T-cell (primary cell): ENCODE data around the gene AP1AR. TPM values are rescaled to one million over a fixed set of nuclear protein-coding genes. Genes with fewer than 3 reads are reported as not detected.

Source experiments
- ATAC-seq, 4 experiments: fragments of 200-7000 bp in 3 of 4; fragments of 150-1000 bp in 1 of 4; cut with Tn5 transposase; replicated peaks in 1 of 4; 1 replicate in 3 of 4; 2 replicates in 1 of 4; pipeline ENCODE4 v1.10.0; 2021; ENCODE audit warnings: moderate library complexity in 3 of 4, mild to moderate bottlenecking in 2 of 4, moderate number of reproducible peaks in 1 of 4
- CTCF ChIA-PET, 2 donors: fragments of 300-600 bp; sonication (Branson Sonifier 250); formaldehyde crosslinking; loops; one replicate each; lab custom pipeline; 2022; ENCODE audit warnings: antibody characterized with exemption in 2 of 2; lab: Charles Lee
- POLR2A ChIA-PET, 2 donors: fragments of 300-600 bp; sonication (Branson Sonifier 250); formaldehyde crosslinking; loops; one replicate each; lab custom pipeline; 2022; ENCODE audit warnings: antibody characterized with exemption in 2 of 2; lab: Charles Lee
- DNase-seq, 35 experiments: peaks; one replicate each; pipeline versions ENCODE4 v3.0.0 to v3.0.0-alpha.2; 2013 to 2023
- H3K27ac ChIP-seq: one replicate; pipeline ENCODE4 v1.5.1; 2013; ENCODE audit warnings: low read length
- H3K27me3 ChIP-seq, 2 experiments: replicated peaks in 1 of 2; 1 replicate in 1 of 2; 2 replicates in 1 of 2; pipeline versions ENCODE4 v1.6.1 to v1.7.0; 2013; ENCODE audit warnings: low read length in 1 of 2, mixed read lengths in 1 of 2; ENCODE audit not compliant: control insufficient read depth in 2 of 2, insufficient read depth in 2 of 2; ENCODE audit errors: extremely low read depth in 1 of 2
- H3K36me3 ChIP-seq, 2 donors: 1 replicate in 1 of 2; 2 replicates in 1 of 2; pipeline versions ENCODE4 v1.6.1 to v1.7.0; 2013; ENCODE audit warnings: low read length in 1 of 2; ENCODE audit not compliant: control insufficient read depth in 2 of 2, insufficient read depth in 1 of 2; ENCODE audit errors: extremely low read depth in 1 of 2
- H3K4me1 ChIP-seq, 2 experiments: 1 replicate in 1 of 2; 2 replicates in 1 of 2; pipeline versions ENCODE4 v1.6.1 to v1.7.0; 2013; ENCODE audit warnings: low read length in 2 of 2, mixed read lengths in 1 of 2; ENCODE audit not compliant: insufficient read depth in 2 of 2, control insufficient read depth in 1 of 2; ENCODE audit errors: extremely low read depth in 1 of 2
- H3K4me3 ChIP-seq, 2 donors: 1 replicate in 1 of 2; 2 replicates in 1 of 2; pipeline versions ENCODE4 v1.5.1 to v1.7.0; 2013; ENCODE audit warnings: mild to moderate bottlenecking in 2 of 2, low read length in 1 of 2, moderate library complexity in 1 of 2; ENCODE audit not compliant: control insufficient read depth in 1 of 2; ENCODE audit errors: extremely low read depth in 1 of 2
- H3K9me3 ChIP-seq: 2 replicates; pipeline ENCODE4 v1.7.0; 2013
- H3K27ac Mint-ChIP-seq, 2 donors: one replicate each; pipeline ENCODE4 v1.8.0; 2020 to 2021; ENCODE audit warnings: mild to moderate bottlenecking in 2 of 2, mixed read lengths in 2 of 2
- H3K27me3 Mint-ChIP-seq, 2 donors: one replicate each; pipeline ENCODE4 v1.8.0; 2021 to 2022; ENCODE audit warnings: mixed read lengths in 2 of 2
- H3K36me3 Mint-ChIP-seq: one replicate; pipeline ENCODE4 v1.8.0; 2021; ENCODE audit warnings: mixed read lengths
- H3K4me1 Mint-ChIP-seq, 3 donors: one replicate each; pipeline ENCODE4 v1.8.0; 2020 to 2022; ENCODE audit warnings: mixed read lengths in 3 of 3, mild to moderate bottlenecking in 1 of 3
- H3K4me3 Mint-ChIP-seq, 3 donors: one replicate each; pipeline ENCODE4 v1.8.0; 2020 to 2022; ENCODE audit warnings: mild to moderate bottlenecking in 3 of 3, mixed read lengths in 3 of 3, moderate library complexity in 3 of 3
- H3K9me3 Mint-ChIP-seq, 3 donors: one replicate each; pipeline ENCODE4 v1.8.0; 2020 to 2022; ENCODE audit warnings: mixed read lengths in 3 of 3
- WGBS: methylation state at CpG from one replicate; pipeline ENCODE4 v1.1.5; 2013; ENCODE audit warnings: missing lambda C conversion rate; ENCODE audit not compliant: insufficient coverage; 5-methylcytosine and 5-hydroxymethylcytosine counted together
- total RNA-seq, 35 experiments: library from RNA in 6 of 35; stranded (reverse) in 6 of 35; fragments of 120-200 nt in 1 of 35; gene quantifications; one replicate each; pipeline versions ENCODE4 v1.2.1 to v1.2.4 and lab custom pipeline; 2013 to 2026

AP1AR gene, protein sequence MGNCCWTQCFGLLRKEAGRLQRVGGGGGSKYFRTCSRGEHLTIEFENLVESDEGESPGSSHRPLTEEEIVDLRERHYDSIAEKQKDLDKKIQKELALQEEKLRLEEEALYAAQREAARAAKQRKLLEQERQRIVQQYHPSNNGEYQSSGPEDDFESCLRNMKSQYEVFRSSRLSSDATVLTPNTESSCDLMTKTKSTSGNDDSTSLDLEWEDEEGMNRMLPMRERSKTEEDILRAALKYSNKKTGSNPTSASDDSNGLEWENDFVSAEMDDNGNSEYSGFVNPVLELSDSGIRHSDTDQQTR
- total RNA-seq (10 to 100 TPM; 13.9 to 21.4 (median 20.3) TPM), total RNA-seq (lab: John Stamatoyannopoulos, UW) (10.9 to 52.1 (median 24.8) reads per million in 29 experiments)
- 19.5 TPM for total RNA-seq (2013)

DNA sequence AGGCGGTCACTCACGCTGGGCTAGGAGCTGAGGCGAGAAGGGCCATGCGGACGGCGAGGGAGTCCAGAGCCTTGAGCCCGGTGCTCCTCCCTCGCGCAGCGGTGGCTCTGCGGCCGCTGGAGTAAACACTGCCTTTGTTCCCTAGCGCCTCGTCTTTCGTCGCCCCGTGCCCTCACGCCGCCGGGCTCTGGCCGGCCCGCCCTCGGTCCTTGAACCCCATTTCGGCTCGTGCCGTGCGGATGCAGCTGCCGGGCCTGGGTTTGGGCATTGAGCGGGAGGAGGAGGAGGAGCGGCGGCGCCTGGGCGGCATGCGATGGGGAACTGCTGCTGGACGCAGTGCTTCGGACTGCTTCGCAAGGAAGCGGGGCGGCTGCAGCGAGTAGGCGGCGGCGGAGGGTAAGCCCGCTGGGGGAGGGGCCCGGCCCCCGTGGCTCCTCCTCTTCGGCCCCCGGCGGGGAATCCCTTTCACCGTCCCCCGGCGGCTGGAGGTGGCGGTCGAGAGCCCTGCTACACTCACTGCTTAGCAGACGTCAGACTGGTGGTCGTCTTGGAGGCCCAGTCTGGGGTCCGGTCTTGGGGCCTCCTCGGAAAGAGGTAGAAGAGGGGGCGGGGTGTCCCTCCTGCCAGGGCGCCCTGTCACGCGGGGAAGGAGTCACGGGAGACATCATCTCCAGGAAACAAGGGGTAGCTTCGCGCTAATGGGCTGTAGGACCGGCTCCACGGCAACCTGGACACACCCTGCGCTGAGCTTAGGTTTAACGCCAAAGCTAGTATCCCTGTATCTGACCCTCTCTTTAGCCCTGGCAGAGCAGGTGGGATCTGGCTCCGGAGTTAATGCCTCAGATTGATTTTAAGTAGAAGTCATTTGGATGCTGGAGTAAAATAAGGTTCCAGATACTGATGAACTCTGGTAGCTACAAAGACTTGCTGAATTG lies at the start of gene AP1AR:
AP1AR (plus strand) TSS at position 9 of the 935 bp plus-strand sequence; CDS start at position 314, 305 bp downstream.
- ChIA-PET POLR2A (interaction anchor here (0.6 to 1.6 kb wide), 6 partner anchors 13 to 55 kb away, joined by 3 to 11 read pairs (median 4); partner anchors contain the start of gene TIFA (in 1 of the 2)), CTCF (interaction anchor here (0.6 to 1.4 kb wide), 11 partner anchors 15 to 290 kb away, joined by 3 to 10 read pairs (median 3); partner anchors contain the start of genes ALPK1 (in 1 of the 2) and TIFA (in 1 of the 2))
- ATAC-seq (peak; percentile 63 to 72 (median 68)), DNase-seq (peak; percentile 44 to 86 (median 66))
- WGBS: under 1% methylated on average over 68 of the region's 70 CpGs
- peak within 1 kb of the TSS; percentile 99 for H3K27ac Mint-ChIP-seq
- Histone ChIP-seq H3K27ac (peak within 1 kb of the TSS; percentile 93), H3K4me3 (peak within 1 kb of the TSS; percentile 83 to 84), H3K36me3 (no peaks in the 10 kb centered on the region), H3K9me3 (no peaks in the 10 kb centered on the region), H3K27me3 (peaks cover 0 to 3% of the 10 kb centered on the region in 2 experiments), H3K4me1 (peaks cover 8 to 21% of the 10 kb centered on the region in 2 experiments)
- peaks cover 42% of the 10 kb centered on the region in 3 donors for H3K4me1 Mint-ChIP-seq
- no peaks in the 10 kb centered on the region for H3K9me3 Mint-ChIP-seq
- H3K4me3 Mint-ChIP-seq: peak within 1 kb of the TSS; percentile 86 to 94 (median 89)
- no peaks in the 10 kb centered on the region for H3K36me3 Mint-ChIP-seq
- peaks cover 0 to 1% of the 10 kb centered on the region in 2 donors for H3K27me3 Mint-ChIP-seq

DNA sequence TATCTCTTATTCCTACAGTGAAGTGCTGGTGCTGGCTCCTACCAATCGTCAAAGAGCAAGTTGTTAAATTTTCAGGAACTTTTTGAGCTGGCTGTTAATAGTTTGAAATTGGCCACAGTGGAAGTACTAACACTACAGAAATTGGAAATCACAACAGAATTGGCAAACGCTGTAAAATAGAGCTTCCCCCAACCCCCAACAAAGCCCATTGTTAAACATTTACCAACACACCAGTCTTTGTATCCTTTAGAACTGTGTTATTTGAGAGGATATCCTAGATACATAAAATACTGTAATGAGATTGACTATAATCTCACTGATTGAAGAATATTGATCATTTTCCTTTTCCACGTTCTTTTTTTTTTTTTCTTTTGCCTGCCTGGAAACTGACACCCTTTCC lies 49.0 kb upstream of the AP1AR start:
- ChIA-PET POLR2A (interaction anchor here in 1 of 2 donors (0.5 kb wide), 1 partner anchor 35 kb away, joined by 3 read pairs; no protein-coding TSS in a partner anchor), CTCF (interaction anchor here in 1 of 2 donors (1.3 kb wide), 1 partner anchor 82 kb away, joined by 5 read pairs; no protein-coding TSS in a partner anchor)
- Histone ChIP-seq H3K27me3 (no peaks in the 10 kb centered on the region), H3K4me1 (peaks cover 12 to 20% of the 10 kb centered on the region in 2 experiments), H3K36me3 (no peaks in the 10 kb centered on the region), H3K4me3 (no peak overlapping the region), H3K9me3 (no peaks in the 10 kb centered on the region), H3K27ac (no peak overlapping the region)
- no peak for ATAC-seq
- Mint-ChIP-seq H3K4me1 (peaks cover 31 to 44% (median 37%) of the 10 kb centered on the region in 3 donors), H3K9me3 (no peaks in the 10 kb centered on the region), H3K27ac (peak overlapping the region; percentile 23 to 65), H3K36me3 (peaks cover 12% of the 10 kb centered on the region), H3K4me3 (peak overlapping the region in 1 of 3 donors; percentile 22), H3K27me3 (no peaks in the 10 kb centered on the region)
- DNase-seq: no peak
- no CpG with 5 or more reads among the region's 3 CpGs for WGBS

DNA sequence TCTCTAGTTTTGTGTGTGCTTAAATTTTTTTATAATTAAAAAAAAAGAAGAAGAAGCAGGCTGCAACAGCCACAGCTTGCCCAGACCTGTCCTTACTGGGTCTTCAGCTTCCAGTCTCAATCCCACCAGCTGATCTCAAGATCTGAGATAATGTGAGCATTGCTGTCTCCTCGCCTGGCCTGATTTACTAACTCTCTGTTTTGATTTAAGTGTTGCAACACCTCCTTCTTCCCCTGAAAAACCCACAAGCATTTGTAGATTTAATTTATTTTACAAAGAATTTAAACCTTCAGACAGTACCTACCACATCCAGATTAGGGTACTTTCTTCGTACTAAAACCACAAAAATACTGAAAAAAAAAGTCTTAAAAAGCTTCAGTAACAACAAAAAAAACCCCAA lies 48.3 kb upstream of the AP1AR start:
- Histone ChIP-seq H3K4me3 (no peak overlapping the region), H3K36me3 (no peaks in the 10 kb centered on the region), H3K4me1 (peaks cover 12 to 19% of the 10 kb centered on the region in 2 experiments), H3K27me3 (no peaks in the 10 kb centered on the region), H3K9me3 (no peaks in the 10 kb centered on the region), H3K27ac (peak overlapping the region; percentile 12)
- no CpG with 5 or more reads among the region's 2 CpGs for WGBS
- Mint-ChIP-seq H3K27me3 (no peaks in the 10 kb centered on the region), H3K9me3 (no peaks in the 10 kb centered on the region), H3K36me3 (peaks cover 12% of the 10 kb centered on the region), H3K4me3 (peak overlapping the region in 1 of 3 donors; percentile 22), H3K4me1 (peaks cover 30 to 44% (median 37%) of the 10 kb centered on the region in 3 donors), H3K27ac (peak overlapping the region in 1 of 2 donors; percentile 54)
- CTCF ChIA-PET: interaction anchor here in 1 of 2 donors (0.5 to 1.0 kb wide), 2 partner anchors 114 to 453 kb away, joined by 3 to 5 read pairs; no protein-coding TSS in a partner anchor
- ATAC-seq (peak; percentile 29 to 93 (median 41)), DNase-seq (peak in 8 of 35 experiments; percentile 1 to 48 (median 7))
- POLR2A ChIA-PET: interaction anchor here (0.5 to 0.8 kb wide), 2 partner anchors 36 to 83 kb away, joined by 3 read pairs; no protein-coding TSS in a partner anchor

DNA sequence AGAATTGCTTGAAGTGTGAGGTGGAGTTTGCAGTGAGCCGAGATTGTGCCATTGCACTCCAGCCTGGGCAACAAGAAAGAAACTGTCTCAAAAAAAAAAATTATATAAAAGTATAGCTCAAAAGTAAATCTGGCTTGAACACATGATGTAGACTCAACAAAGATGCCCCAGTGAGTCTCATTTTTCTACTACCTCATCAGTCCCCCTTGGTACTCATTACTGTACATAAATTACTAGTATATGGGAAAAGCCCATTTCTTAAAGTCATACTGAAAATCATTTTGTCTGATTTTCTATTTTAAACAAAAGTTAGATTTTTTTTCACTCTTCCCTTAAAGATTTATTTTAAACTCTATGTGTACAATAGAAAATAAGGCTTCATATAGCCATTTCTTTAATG lies 47.1 kb upstream of the AP1AR start:
- POLR2A ChIA-PET: interaction anchor here in 1 of 2 donors (0.6 kb wide), 1 partner anchor 48 kb away, joined by 3 read pairs; no protein-coding TSS in a partner anchor
- WGBS: no CpG with 5 or more reads among the region's 1 CpG

DNA sequence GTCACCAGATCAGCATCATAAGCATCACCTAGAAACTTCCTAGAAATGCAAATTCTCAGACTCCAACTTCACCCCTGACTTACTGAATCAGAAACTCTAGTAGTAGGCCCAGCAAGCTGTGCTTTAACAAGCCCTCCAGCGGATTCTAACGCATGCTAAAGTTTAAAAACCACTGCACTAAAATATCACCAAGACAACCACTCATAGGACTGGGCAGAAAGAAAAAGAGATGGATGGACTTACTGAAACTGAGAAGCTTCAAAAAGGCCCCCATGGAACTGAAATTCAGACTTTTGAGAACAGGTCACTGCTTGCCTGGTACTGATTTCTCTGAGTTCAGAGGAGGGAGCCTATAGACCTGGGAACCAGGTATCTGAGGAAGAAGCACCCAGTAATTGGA lies 46.3 kb upstream of the AP1AR start:
- Histone ChIP-seq H3K27me3 (no peaks in the 10 kb centered on the region), H3K27ac (no peak overlapping the region), H3K36me3 (no peaks in the 10 kb centered on the region), H3K9me3 (no peaks in the 10 kb centered on the region), H3K4me3 (no peak overlapping the region), H3K4me1 (peaks cover 12 to 18% of the 10 kb centered on the region in 2 experiments)
- H3K9me3 Mint-ChIP-seq: no peaks in the 10 kb centered on the region
- ATAC-seq (no peak), DNase-seq (no peak)
- peaks cover 7% of the 10 kb centered on the region for H3K36me3 Mint-ChIP-seq
- no peak overlapping the region for H3K27ac Mint-ChIP-seq
- no peak overlapping the region for H3K4me3 Mint-ChIP-seq
- H3K4me1 Mint-ChIP-seq: peaks cover 24 to 34% (median 30%) of the 10 kb centered on the region in 3 donors
- no peaks in the 10 kb centered on the region for H3K27me3 Mint-ChIP-seq
- POLR2A ChIA-PET: interaction anchor here in 1 of 2 donors (0.7 kb wide), 1 partner anchor 47 kb away, joined by 3 read pairs; no protein-coding TSS in a partner anchor
- WGBS: no CpG with 5 or more reads among the region's 2 CpGs
- CTCF ChIA-PET: no interaction called here

More for the DNA sequence above, 47.1 kb upstream of the AP1AR start:
- peaks cover 12 to 18% of the 10 kb centered on the region in 2 experiments for H3K4me1 ChIP-seq
- no peak overlapping the region for H3K27ac Mint-ChIP-seq
- H3K27me3 Mint-ChIP-seq: no peaks in the 10 kb centered on the region
- no peak overlapping the region for H3K4me3 ChIP-seq
- no peaks in the 10 kb centered on the region for H3K27me3 ChIP-seq
- ATAC-seq (no peak), DNase-seq (no peak)
- H3K36me3 Mint-ChIP-seq: peaks cover 7% of the 10 kb centered on the region
- no peak overlapping the region for H3K27ac ChIP-seq
- no peak overlapping the region for H3K4me3 Mint-ChIP-seq
- no peaks in the 10 kb centered on the region for H3K36me3 ChIP-seq
- H3K4me1 Mint-ChIP-seq: peaks cover 24 to 38% (median 30%) of the 10 kb centered on the region in 3 donors
- CTCF ChIA-PET: interaction anchor here in 1 of 2 donors (1.0 kb wide), 1 partner anchor 452 kb away, joined by 3 read pairs; no protein-coding TSS in a partner anchor
- H3K9me3 Mint-ChIP-seq: no peaks in the 10 kb centered on the region
- no peaks in the 10 kb centered on the region for H3K9me3 ChIP-seq
